GM21825 (cell line): ENCODE data around the gene PGBD5.

Experiments
- ATAC-seq: cut with Tn5 transposase; IDR thresholded peaks from one replicate; pipeline ENCODE4 v1.9.1; 2021; ENCODE audit warnings: mild to moderate bottlenecking, moderate library complexity; ENCODE audit not compliant: unreplicated experiment

The PGBD5 gene

GRCh38 chr1:230268371-230269170, 157.6 kb downstream of the PGBD5 start:
- ATAC-seq = no peak

GRCh38 chr1:230267338-230268065, 158.6 kb downstream of the PGBD5 start:
- no peak for ATAC-seq

GRCh38 chr1:230266456-230266855, 159.7 kb downstream of the PGBD5 start:
- ATAC-seq = no peak

- no peak for ATAC-seq
Measured at GRCh38 chr1:230265200-230266115, 160.7 kb downstream of the PGBD5 start.
